GM23248 (cell line): ENCODE data around the gene KDM2A.

ENCODE experiments used
- EZH2 ChIP-seq: fragments of 200-600 bp; sonication (generic); IDR thresholded peaks from 2 replicates; pipeline ENCODE4 v1.6.1; 2018; ENCODE audit warnings: antibody characterized with exemption, mild to moderate bottlenecking; ENCODE audit not compliant: insufficient read depth, poor library complexity, severe bottlenecking
- EZH2phosphoT487 ChIP-seq: fragments of 200-600 bp; sonication (generic); IDR thresholded peaks from 2 replicates; pipeline ENCODE4 v1.6.1; 2018; ENCODE audit warnings: antibody characterized with exemption, moderate library complexity, mild to moderate bottlenecking, low read depth; ENCODE audit not compliant: insufficient read depth

DNA sequence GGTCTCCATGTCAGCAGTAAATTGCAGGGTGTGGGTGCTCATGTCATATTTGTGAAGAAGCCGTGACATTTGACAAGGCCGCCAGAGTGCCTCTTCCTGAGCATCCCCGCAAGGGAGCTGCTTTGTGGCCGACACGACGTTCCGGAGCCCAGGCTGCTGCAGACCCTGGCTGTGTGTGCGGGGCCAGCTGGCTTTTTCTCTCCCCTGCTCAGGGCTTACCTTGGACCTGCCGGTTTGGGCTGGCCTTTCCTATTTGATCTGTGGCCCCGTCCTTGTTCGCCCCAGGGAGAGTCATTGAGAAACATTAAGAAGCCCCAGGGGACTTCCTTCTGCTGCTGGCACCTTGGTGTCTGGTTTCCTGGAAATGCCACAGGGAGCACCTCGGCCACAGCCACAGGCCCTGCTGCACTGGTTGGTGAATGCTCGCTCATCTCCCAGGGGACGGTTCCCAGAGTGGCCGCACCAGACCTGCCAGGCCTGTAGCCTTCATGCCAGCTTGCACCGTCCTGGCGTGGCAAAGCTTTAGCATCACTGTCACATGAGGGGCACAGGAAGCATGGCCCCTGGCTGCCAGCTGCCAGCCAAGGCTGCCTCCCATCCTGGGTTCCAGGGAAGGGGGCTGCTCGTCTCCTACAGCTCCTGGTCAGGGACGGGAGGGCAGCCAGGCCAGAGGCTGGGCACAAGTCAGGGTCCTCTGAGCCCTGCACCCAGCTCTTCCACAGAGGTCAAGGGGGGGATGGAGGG is 152.7 kb downstream of the KDM2A start:
- TF ChIP-seq EZH2 (no peak), EZH2phosphoT487 (no peak)
